Effector memory CD4-positive, alpha-beta T cell (primary cell): ENCODE data around the gene BCOR.

ENCODE experiments used
- DNase-seq, 3 donors: peaks; one replicate each; pipeline ENCODE4 v3.0.0-alpha.2; 2020
- H3K27ac ChIP-seq: 2 replicates; pipeline ENCODE4 v1.7.0; 2013; ENCODE audit warnings: mild to moderate bottlenecking, low read length, moderate library complexity; ENCODE audit not compliant: insufficient read depth, poor library complexity, severe bottlenecking
- H3K27me3 ChIP-seq: replicated peaks from 2 replicates; pipeline ENCODE4 v1.7.0; 2013; ENCODE audit warnings: mild to moderate bottlenecking, low read length; ENCODE audit not compliant: insufficient read depth, control insufficient read depth, poor library complexity, severe bottlenecking
- H3K36me3 ChIP-seq: 2 replicates; pipeline ENCODE4 v1.7.0; 2013; ENCODE audit warnings: mild to moderate bottlenecking, low read length, moderate library complexity; ENCODE audit not compliant: control insufficient read depth, insufficient read depth
- H3K4me1 ChIP-seq: 2 replicates; pipeline ENCODE4 v1.7.0; 2013; ENCODE audit warnings: low read length, mild to moderate bottlenecking; ENCODE audit not compliant: control insufficient read depth, insufficient read depth, poor library complexity, severe bottlenecking
- H3K4me3 ChIP-seq: 2 replicates; pipeline ENCODE4 v1.7.0; 2013; ENCODE audit warnings: low read length, low read depth, mild to moderate bottlenecking; ENCODE audit not compliant: insufficient read depth, poor library complexity, severe bottlenecking
- H3K9me3 ChIP-seq: 2 replicates; pipeline ENCODE4 v1.7.0; 2013; ENCODE audit warnings: mild to moderate bottlenecking, low read length, moderate library complexity; ENCODE audit not compliant: control insufficient read depth

The BCOR gene

GRCh38 chrX:40084471-40085101 lies 13.2 kb downstream of the BCOR start:
- Histone ChIP-seq H3K36me3 (no peaks in the 10 kb centered on the region), H3K4me3 (peak overlapping the region; percentile 24), H3K9me3 (no peaks in the 10 kb centered on the region), H3K4me1 (peaks cover 18% of the 10 kb centered on the region), H3K27me3 (no peaks in the 10 kb centered on the region), H3K27ac (no peak overlapping the region)
- DNase-seq = no peak

- Histone ChIP-seq H3K9me3 (no peaks in the 10 kb centered on the region), H3K4me1 (peaks cover 14% of the 10 kb centered on the region), H3K27ac (no peak overlapping the region), H3K27me3 (no peaks in the 10 kb centered on the region), H3K4me3 (peak overlapping the region; percentile 24), H3K36me3 (no peaks in the 10 kb centered on the region)
- no peak for DNase-seq
These were observed 13.8 kb downstream of the BCOR start for GRCh38 chrX:40083979-40084359.

GRCh38 chrX:40083120-40083978 lies 14.4 kb downstream of the BCOR start:
- Histone ChIP-seq H3K36me3 (no peaks in the 10 kb centered on the region), H3K9me3 (no peaks in the 10 kb centered on the region), H3K4me1 (peaks cover 9% of the 10 kb centered on the region), H3K27me3 (no peaks in the 10 kb centered on the region), H3K27ac (no peak overlapping the region), H3K4me3 (peak overlapping the region; percentile 24)
- DNase-seq = no peak

GRCh38 chrX:40082447-40083119 lies 15.2 kb downstream of the BCOR start:
- no peak for DNase-seq
- Histone ChIP-seq H3K36me3 (no peaks in the 10 kb centered on the region), H3K27me3 (no peaks in the 10 kb centered on the region), H3K27ac (no peak overlapping the region), H3K9me3 (no peaks in the 10 kb centered on the region), H3K4me1 (peaks cover 9% of the 10 kb centered on the region), H3K4me3 (no peak overlapping the region)

GRCh38 chrX:40081679-40082068 lies 16.1 kb downstream of the BCOR start:
- H3K9me3 ChIP-seq = no peaks in the 10 kb centered on the region
- no peak overlapping the region for H3K27ac ChIP-seq
- peaks cover 8% of the 10 kb centered on the region for H3K4me1 ChIP-seq
- no peaks in the 10 kb centered on the region for H3K27me3 ChIP-seq
- no peak overlapping the region for H3K4me3 ChIP-seq
- no peaks in the 10 kb centered on the region for H3K36me3 ChIP-seq
- DNase-seq = no peak

GRCh38 chrX:40080894-40081678 lies 16.7 kb downstream of the BCOR start:
- Histone ChIP-seq H3K9me3 (no peaks in the 10 kb centered on the region), H3K4me1 (peaks cover 7% of the 10 kb centered on the region), H3K27ac (no peak overlapping the region), H3K4me3 (no peak overlapping the region), H3K27me3 (no peaks in the 10 kb centered on the region), H3K36me3 (peaks cover 2% of the 10 kb centered on the region)
- no peak for DNase-seq

GRCh38 chrX:40079572-40079971 lies 18.2 kb downstream of the BCOR start:
- Histone ChIP-seq H3K27ac (no peak overlapping the region), H3K27me3 (no peaks in the 10 kb centered on the region), H3K4me1 (peaks cover 7% of the 10 kb centered on the region), H3K9me3 (no peaks in the 10 kb centered on the region), H3K36me3 (peaks cover 6% of the 10 kb centered on the region), H3K4me3 (no peak overlapping the region)
- no peak for DNase-seq

- no peak overlapping the region for H3K4me3 ChIP-seq
- peaks cover 15% of the 10 kb centered on the region for H3K36me3 ChIP-seq
- H3K9me3 ChIP-seq = no peaks in the 10 kb centered on the region
- H3K27me3 ChIP-seq = no peaks in the 10 kb centered on the region
- H3K27ac ChIP-seq = no peak overlapping the region
- peaks cover 7% of the 10 kb centered on the region for H3K4me1 ChIP-seq
- no peak for DNase-seq
These were observed 19.1 kb downstream of the BCOR start for GRCh38 chrX:40078489-40079227.

- Histone ChIP-seq H3K36me3 (peaks cover 19% of the 10 kb centered on the region), H3K27ac (no peak overlapping the region), H3K4me1 (peaks cover 1% of the 10 kb centered on the region), H3K4me3 (no peak overlapping the region), H3K9me3 (no peaks in the 10 kb centered on the region), H3K27me3 (no peaks in the 10 kb centered on the region)
- no peak for DNase-seq
These were observed 19.9 kb downstream of the BCOR start for GRCh38 chrX:40077906-40078305.
